ENCODE measurements around the gene ARL8B. TPM values are rescaled to one million over a fixed set of nuclear protein-coding genes. Genes with fewer than 3 reads are reported as not detected.

Gene ARL8B
- 39.9 to 69.6 TPM (median 62.7 TPM) in 5 replicates for total RNA-seq (2022; extraction: Qiagen RNA extraction; ENCODE audit: low read depth)

GRCh38 chr3:5122030-5122740 is at the start of gene ARL8B:
ARL8B (plus strand) TSS chr3:5122292; CDS start chr3:5122466, 174 bp downstream.

GRCh38 chr3:5187156-5187919 is 65.2 kb downstream of the ARL8B start, which contains the start of gene EDEM1:
EDEM1 (plus strand) TSS chr3:5187707; CDS start chr3:5187806, 99 bp downstream.

Other genes starting within 250 kb of the ARL8B start
- gene BHLHE40, start 142.9 kb upstream of the ARL8B start, total RNA-seq (2022; extraction: Qiagen RNA extraction; ENCODE audit: low read depth) = 63.2 to 87.6 TPM (median 82.9 TPM) in 5 replicates
- 13.0 to 21.4 TPM (median 18.5 TPM) in 5 replicates for gene EDEM1, start 65.4 kb downstream of the ARL8B start, total RNA-seq (2022; extraction: Qiagen RNA extraction; ENCODE audit: low read depth)

All from A549 treated with ZK216348 at 1 μM for 4 hours (cell line).